NOMO-1 (cell line): Measurements from ENCODE around the gene GPR161.
A peak's percentile ranks its signal among the peaks of the same experiment; 100 is the strongest.

Experiments
- DNase-seq, 2 experiments: peaks; one replicate each; lab custom pipeline; 2025; ENCODE audit not compliant: unreplicated experiment in 2 of 2; lab: John Stamatoyannopoulos, UW

The GPR161 gene

GRCh38 chr1:168110896-168111545 is 25.7 kb downstream of the GPR161 start:
- peak in 1 of 2 experiments; percentile 12 for DNase-seq

DNA sequence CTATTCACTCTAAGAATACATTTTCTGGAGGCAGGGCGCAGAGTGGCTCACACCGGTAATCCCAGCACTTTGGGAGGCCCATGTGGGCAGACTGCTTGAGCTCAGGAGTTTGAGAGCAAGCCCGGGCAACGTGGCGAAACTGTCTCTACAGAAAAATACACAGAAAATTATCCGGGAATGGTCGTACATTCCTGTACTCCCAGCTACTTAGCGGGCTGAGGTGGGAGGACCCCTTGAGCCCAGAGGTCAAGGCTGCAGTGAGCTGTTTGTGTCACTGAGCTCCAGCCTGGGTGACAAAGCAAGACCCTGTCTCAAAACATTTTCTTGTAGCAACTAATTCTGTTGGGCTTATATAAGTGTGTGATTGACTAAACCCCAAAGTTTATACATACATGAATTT is 30.5 kb downstream of the GPR161 start:
- no peak for DNase-seq

GRCh38 chr1:168105846-168106245 is 30.9 kb downstream of the GPR161 start:
- DNase-seq: no peak

- no peak for DNase-seq
Observed at GRCh38 chr1:168104535-168104934, 32.2 kb downstream of the GPR161 start.

DNA sequence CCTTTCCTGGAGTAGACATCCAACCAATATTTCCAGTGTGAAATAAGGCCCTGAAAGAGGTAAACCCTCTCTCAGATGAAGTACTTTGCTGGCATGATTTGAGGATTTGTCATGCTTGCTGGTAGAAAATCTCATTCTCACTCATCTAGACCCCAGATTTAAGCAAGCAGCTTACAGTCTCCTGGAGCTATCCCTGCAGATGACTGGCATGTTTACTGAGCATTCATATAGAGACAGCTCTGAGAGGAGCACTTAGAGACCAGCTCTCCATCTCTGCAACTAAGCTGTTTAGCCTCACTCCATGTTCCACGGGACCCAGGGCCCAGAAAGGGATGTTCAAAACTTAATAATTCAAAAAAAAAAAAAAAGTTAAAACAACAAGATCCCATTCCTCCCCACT is 34.2 kb downstream of the GPR161 start:
- DNase-seq: no peak

DNA sequence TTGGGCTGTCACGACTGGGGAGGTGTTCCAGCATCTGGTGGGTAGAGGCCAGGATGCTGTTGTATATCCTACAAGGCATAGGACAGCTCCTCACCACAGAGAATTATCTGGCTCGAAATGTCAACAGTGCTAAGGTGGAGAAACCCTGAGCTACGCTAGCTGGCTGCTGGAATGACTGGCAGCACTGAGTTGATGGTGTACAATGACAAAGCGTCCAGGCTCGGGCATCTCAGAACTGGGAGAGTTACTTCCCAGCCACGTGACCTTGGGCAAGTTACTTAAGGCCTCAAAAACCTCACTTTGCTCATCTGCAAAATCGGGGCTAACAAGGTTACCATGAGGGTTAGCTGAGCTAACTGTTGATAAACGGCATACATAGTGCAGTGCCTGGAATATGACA is 35.4 kb downstream of the GPR161 start:
- no peak for DNase-seq

- DNase-seq: no peak
Observed at GRCh38 chr1:168100315-168101002, 36.3 kb downstream of the GPR161 start.

DNA sequence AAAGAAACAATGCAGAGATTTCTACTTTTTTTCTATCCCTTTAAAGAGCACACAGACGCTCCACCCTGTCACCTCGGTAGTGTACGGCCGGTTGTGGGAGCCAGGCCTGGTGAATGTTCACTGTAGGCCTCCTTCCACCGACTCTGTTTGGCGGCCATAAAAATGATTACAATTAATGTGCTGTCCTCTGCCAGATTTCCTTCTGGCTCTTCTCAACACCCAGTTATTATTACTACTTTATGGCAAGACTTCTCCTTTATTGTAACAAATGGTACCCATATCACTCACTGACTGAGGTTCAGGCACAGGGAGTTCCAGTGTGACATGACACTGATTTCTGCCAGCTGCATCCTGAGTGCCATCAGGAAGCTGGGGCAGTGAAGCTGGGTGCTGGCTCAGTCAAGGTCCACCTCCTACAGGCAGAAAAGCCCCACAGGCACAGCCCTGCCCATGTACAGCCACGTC is 37.4 kb downstream of the GPR161 start:
- no peak for DNase-seq

GRCh38 chr1:168098534-168099320 is 38.0 kb downstream of the GPR161 start:
- no peak for DNase-seq

- DNase-seq: no peak
Observed at GRCh38 chr1:168097921-168098528, 38.7 kb downstream of the GPR161 start.

DNA sequence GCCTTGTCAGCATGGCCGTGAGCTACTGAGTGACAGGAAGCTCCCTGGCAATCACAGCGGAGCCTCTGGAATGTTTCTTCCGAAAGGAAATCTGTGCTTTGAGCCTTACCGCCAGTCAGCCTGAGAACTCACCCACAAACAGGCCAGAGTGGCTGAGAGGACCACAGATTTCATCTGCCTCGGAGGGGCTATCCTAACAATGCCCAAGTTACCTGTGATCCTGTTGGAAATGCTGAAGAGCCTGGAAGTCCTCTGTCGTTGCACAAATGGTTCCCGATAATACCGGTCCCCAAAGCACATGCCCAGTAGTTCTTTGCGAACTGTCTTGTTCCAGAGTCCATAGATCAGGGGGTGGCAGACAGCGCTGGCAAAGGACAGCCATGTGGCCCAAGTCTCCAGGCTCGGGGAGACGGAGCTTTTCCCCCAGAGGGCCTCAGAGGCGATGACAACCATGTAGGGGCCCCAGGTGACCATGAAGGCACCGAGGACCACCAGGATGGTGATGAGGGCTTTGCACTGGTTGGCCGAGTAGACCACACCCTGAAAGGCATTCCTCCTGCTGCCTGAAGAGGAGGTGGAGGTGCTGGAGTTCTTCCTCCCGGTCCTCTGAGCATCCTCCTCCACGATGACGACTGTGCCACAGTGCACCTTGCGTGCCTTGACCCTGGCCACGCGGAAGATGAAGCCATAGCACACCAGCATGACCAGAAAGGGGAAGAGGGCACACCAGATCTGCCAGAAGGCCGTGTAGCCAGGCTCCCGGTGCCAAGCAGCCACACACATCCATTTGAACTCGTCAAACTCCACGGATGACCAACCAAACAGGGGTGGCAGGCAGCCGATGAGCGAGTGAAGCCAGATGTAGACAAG is 40.2 kb downstream of the GPR161 start:
- DNase-seq: no peak

GRCh38 chr1:168095476-168095875 is 41.3 kb downstream of the GPR161 start:
- DNase-seq: no peak

- no peak for DNase-seq
Observed at GRCh38 chr1:168093616-168094015, 43.1 kb downstream of the GPR161 start.

GRCh38 chr1:168092566-168093355 is 44.0 kb downstream of the GPR161 start:
- no peak for DNase-seq

DNA sequence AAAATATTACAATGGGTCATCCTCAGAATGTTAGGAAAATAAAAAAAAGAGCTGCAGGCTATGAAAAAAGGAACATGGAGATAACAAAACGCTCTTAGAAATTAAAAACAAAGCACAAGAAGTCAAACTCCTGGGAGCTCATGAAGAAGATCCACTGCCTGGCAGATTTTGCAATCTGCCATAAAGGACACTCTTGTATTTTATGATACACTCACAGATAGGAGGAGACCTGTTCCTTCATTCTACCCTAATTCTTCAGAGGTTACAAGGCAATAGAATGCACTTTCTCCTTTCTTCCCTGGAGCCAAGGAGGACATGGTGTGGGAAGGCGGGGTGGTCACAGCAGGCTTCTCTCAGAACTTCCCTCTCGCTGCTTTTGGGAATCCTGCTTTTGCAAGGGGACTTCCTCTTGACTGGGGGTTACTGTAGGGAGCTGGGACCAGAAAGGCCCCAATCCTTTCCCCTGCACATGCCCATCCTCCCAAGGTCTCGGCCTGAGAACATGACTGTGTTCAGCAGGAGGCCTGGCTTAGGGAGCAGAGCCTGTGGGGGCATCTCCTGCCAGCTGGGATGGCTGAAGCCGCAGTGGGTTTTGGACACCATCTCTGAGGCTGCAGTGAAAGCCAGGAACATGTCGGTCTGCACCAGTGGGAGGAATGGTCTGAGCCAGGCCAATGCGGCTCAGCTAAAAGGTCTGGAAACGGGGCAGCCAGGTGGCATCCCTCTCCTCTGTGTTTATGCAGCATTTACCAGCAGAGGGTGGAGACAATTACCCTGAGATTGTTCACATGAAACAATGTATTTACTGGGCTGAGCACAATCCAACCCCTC is 44.8 kb downstream of the GPR161 start:
- no peak for DNase-seq

DNA sequence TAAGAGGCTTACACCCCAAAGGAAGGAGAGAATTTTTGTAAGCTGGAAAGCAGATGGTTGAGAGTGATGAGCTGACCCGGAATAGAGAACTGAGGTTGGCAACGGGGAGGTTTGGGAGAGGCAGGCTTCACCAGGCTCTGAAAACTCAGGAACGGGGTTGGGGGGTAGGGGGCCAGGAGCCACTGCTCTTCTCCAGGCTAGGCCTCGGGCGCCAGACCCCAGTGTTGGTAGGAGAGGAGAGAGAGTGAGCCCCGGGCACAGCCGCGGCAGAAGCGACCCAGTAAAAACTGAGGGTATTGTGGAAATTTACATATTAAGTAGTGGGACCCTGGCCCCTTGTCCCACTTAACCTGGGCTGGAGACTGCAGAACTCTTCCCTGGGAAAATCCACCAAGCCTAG is 45.7 kb downstream of the GPR161 start:
- no peak for DNase-seq

DNA sequence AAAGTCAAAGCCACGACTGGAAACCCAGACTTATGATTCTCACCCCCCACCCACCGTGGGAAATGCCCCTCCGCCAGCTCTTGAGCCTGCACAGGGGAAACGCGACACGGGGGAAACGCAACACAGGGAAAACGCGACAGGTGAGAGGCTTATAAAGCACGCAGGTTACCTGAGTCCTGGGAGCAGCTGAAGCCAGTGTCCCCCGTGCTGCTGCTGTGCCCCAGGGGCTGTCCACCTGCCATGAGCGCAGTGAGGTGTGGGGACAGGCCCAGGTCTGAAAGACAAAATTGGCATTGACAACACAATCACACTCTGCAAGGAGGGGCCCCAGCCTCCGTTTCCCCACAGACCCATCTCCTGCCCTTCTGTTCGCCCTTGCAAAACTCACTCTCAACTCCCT is 46.3 kb downstream of the GPR161 start:
- DNase-seq: no peak

DNA sequence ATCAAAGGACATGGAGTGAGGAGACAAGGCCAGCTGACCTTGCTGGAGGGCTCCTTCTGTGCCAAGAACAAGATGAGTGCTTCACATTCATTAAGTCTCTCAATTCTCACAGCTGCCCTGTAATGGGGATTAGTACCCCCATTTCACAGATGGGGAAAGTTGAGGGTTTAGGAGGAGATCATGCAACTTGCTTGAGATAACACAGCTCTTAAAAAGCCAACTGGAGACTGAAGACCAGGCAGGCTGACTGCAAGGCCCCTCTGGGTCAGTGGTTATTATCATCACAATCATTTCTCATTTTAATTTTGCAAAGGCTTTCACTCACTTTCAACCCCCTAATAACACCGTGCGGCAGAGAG is 46.8 kb downstream of the GPR161 start:
- no peak for DNase-seq
